Measurements from ENCODE around the gene PIM2. TPM values are rescaled to one million over a fixed set of nuclear protein-coding genes. Genes with fewer than 3 reads are reported as not detected.

PIM2 gene
- polyA plus RNA-seq, 1 of the 3 experiments (the other 2 are of a cell fraction), result 12.3 TPM

GRCh38 chrX:48901069-48901468 is 17.8 kb downstream of the PIM2 start:
- no peak overlapping the region for H3K27ac ChIP-seq (ENCODE audit: low read depth in 2 of 2, low read length in 1 of 2)
- WGBS (ENCODE audit: low lambda C conversion rate), result 74% methylated on average over 6 of the region's 7 CpGs
- H3K79me2 ChIP-seq (ENCODE audit: insufficient read depth), result peaks cover 21% of the 10 kb centered on the region
- CTCF ChIA-PET, result interaction anchor here (1.2 kb wide), 1 partner anchor 11 kb away, joined by 5 read pairs; the partner anchor contains the start of gene SLC35A2
- H3K9me2 ChIP-seq, result no peaks in the 10 kb centered on the region
- POLR2A ChIA-PET, result no interaction called here
- no peak for DNase-seq
- H3K4me3 ChIP-seq (ENCODE audit: low read depth in 2 of 2, low read length in 1 of 2), result no peak overlapping the region
- H3K4me2 ChIP-seq, result no peak overlapping the region
- no peak overlapping the region for H2AFZ ChIP-seq (ENCODE audit: low read depth)
- no peak overlapping the region for H3K9ac ChIP-seq
- peaks cover 3% of the 10 kb centered on the region for H3F3A ChIP-seq (replicated peaks; ENCODE audit: insufficient read depth)
- no peaks in the 10 kb centered on the region for H3K9me3 ChIP-seq
- no peaks in the 10 kb centered on the region for H3K27me3 ChIP-seq (ENCODE audit: insufficient read depth)
- H3K36me3 ChIP-seq (replicated peaks in 1 of 2; ENCODE audit: control insufficient read depth in 1 of 2, insufficient read depth in 2 of 2, low read length in 1 of 2), result peaks cover 3 to 32% of the 10 kb centered on the region in 2 experiments
- TF ChIP-seq TCF12 (IDR thresholded peaks at IDR 0.05) (no peak), ELF1 (IDR thresholded peaks at IDR 0.05) (no peak), IRF3 (IDR thresholded peaks at IDR 0.05; ENCODE audit: low read depth, low read length) (no peak), FOSL2 (IDR thresholded peaks at IDR 0.05; ENCODE audit: borderline replicate concordance, low read depth) (no peak), NFIC (IDR thresholded peaks at IDR 0.05; ENCODE audit: borderline replicate concordance) (no peak), EZH2phosphoT487 (IDR thresholded peaks at IDR 0.05; ENCODE audit: borderline replicate concordance, low read depth) (no peak), MXI1 (IDR thresholded peaks at IDR 0.05; ENCODE audit: low read depth, low read length) (no peak), FOXM1 (IDR thresholded peaks at IDR 0.05; ENCODE audit: low read depth) (no peak), USF2 (IDR thresholded peaks at IDR 0.05; ENCODE audit: borderline replicate concordance, low read depth, low read length) (no peak), NRF1 (IDR thresholded peaks at IDR 0.05; ENCODE audit: low read depth, low read length) (no peak), CTCF (IDR thresholded peaks at IDR 0.05) (no peak), CHD2 (IDR thresholded peaks at IDR 0.05; ENCODE audit: low read length, partially characterized antibody) (no peak)
- peaks cover 0 to 4% of the 10 kb centered on the region in 2 experiments; a peak in 1 of 4 replicates for H3K4me1 ChIP-seq (ENCODE audit: control insufficient read depth in 1 of 2, insufficient read depth in 2 of 2, low read depth in 1 of 2, low read length in 1 of 2)
- H4K20me1 ChIP-seq (ENCODE audit: insufficient read depth), result peaks cover 5% of the 10 kb centered on the region; the same call in 1 of the 2 replicates

GRCh38 chrX:48899078-48899410 is 19.8 kb downstream of the PIM2 start:
- Histone ChIP-seq H3F3A (replicated peaks; ENCODE audit: insufficient read depth) (peaks cover 2% of the 10 kb centered on the region), H3K4me3 (ENCODE audit: low read depth in 2 of 2, low read length in 1 of 2) (no peak overlapping the region), H2AFZ (ENCODE audit: low read depth) (no peak overlapping the region), H3K27me3 (ENCODE audit: insufficient read depth) (no peaks in the 10 kb centered on the region), H3K9ac (no peak overlapping the region), H3K27ac (ENCODE audit: low read depth in 2 of 2, low read length in 1 of 2) (no peak overlapping the region), H3K4me1 (ENCODE audit: control insufficient read depth in 1 of 2, insufficient read depth in 2 of 2, low read depth in 1 of 2, low read length in 1 of 2) (peaks cover 0 to 4% of the 10 kb centered on the region in 2 experiments; a peak in 1 of 4 replicates), H3K79me2 (ENCODE audit: insufficient read depth) (peaks cover 25% of the 10 kb centered on the region), H3K9me2 (no peaks in the 10 kb centered on the region), H3K4me2 (0 out of 2 replicates have a peak overlapping the region, but pooled peaks have one; percentile 80), H3K36me3 (replicated peaks in 1 of 2; ENCODE audit: control insufficient read depth in 1 of 2, insufficient read depth in 2 of 2, low read length in 1 of 2) (peaks cover 0 to 14% of the 10 kb centered on the region in 2 experiments), H3K9me3 (no peaks in the 10 kb centered on the region), H4K20me1 (ENCODE audit: insufficient read depth) (peaks cover 4% of the 10 kb centered on the region; the same call in 1 of the 2 replicates)
- POLR2A ChIA-PET, result interaction anchor here (1.2 kb wide), 1 partner anchor 13 kb away, joined by 6 read pairs; no protein-coding TSS in a partner anchor
- TF ChIP-seq POLR2AphosphoS5 (IDR thresholded peaks at IDR 0.05; ENCODE audit: low read depth, low read length) (no peak), EP300 (IDR thresholded peaks at IDR 0.05; ENCODE audit: borderline replicate concordance in 1 of 2, low read depth in 1 of 2, low read length in 1 of 2) (no peak), USF2 (IDR thresholded peaks at IDR 0.05; ENCODE audit: borderline replicate concordance, low read depth, low read length) (no peak), ELF1 (IDR thresholded peaks at IDR 0.05) (no peak), RFX5 (IDR thresholded peaks at IDR 0.05; ENCODE audit: low read length) (no peak), NFIC (IDR thresholded peaks at IDR 0.05; ENCODE audit: borderline replicate concordance) (no peak)
- 73% methylated on average over 8 of the region's 8 CpGs for WGBS (ENCODE audit: low lambda C conversion rate)
- no peak for DNase-seq
- CTCF ChIA-PET, result interaction anchor here (0.8 kb wide), 1 partner anchor 17 kb away, joined by 3 read pairs; no protein-coding TSS in a partner anchor
